CD14-positive monocyte (primary cell): ENCODE measurements around the gene ACSM3. TPM values are rescaled to one million over a fixed set of nuclear protein-coding genes. Genes with fewer than 3 reads are reported as not detected.

Source experiments
- DNase-seq, 3 donors: peaks; one replicate each; pipeline ENCODE4 v3.0.0-alpha.2; 2011 to 2022
- H2AFZ ChIP-seq: 2 replicates; pipeline ENCODE4 v1.6.0; 2012; ENCODE audit warnings: mild to moderate bottlenecking, low read depth, low read length, inconsistent platforms; ENCODE audit not compliant: insufficient read depth, poor library complexity, severe bottlenecking
- H3K27ac ChIP-seq, 2 donors: 1 replicate in 1 of 2; 2 replicates in 1 of 2; pipeline ENCODE4 v1.5.1; 2012 to 2013; ENCODE audit warnings: low read length in 2 of 2, control low read depth in 1 of 2, inconsistent platforms in 1 of 2, low read depth in 1 of 2, mild to moderate bottlenecking in 1 of 2
- H3K27me3 ChIP-seq, 2 donors: one replicate each; pipeline versions ENCODE4 v1.6.0 to v1.6.1; 2011 to 2013; ENCODE audit warnings: low read length in 2 of 2; ENCODE audit not compliant: control insufficient read depth in 2 of 2, insufficient read depth in 2 of 2
- H3K36me3 ChIP-seq, 2 donors: replicated peaks in 1 of 2; 1 replicate in 1 of 2; 2 replicates in 1 of 2; pipeline versions ENCODE4 v1.5.1 to v1.6.1; 2012 to 2013; ENCODE audit warnings: low read length in 2 of 2, control low read depth in 1 of 2, inconsistent platforms in 1 of 2, mild to moderate bottlenecking in 1 of 2; ENCODE audit not compliant: insufficient read depth in 2 of 2, control insufficient read depth in 1 of 2
- H3K4me1 ChIP-seq, 2 donors: 1 replicate in 1 of 2; 2 replicates in 1 of 2; pipeline versions ENCODE4 v1.5.1 to v1.6.1; 2012 to 2013; ENCODE audit warnings: low read length in 2 of 2, control low read depth in 1 of 2, inconsistent platforms in 1 of 2, mild to moderate bottlenecking in 1 of 2, moderate library complexity in 1 of 2; ENCODE audit not compliant: insufficient read depth in 2 of 2, control insufficient read depth in 1 of 2
- H3K4me2 ChIP-seq: replicated peaks from 2 replicates; pipeline ENCODE3; 2012; ENCODE audit warnings: low read length, moderate library complexity, mild to moderate bottlenecking; ENCODE audit not compliant: poor library complexity, severe bottlenecking; ENCODE audit errors: extremely low read depth
- H3K4me3 ChIP-seq, 3 experiments: fragments of 200-600 bp in 1 of 3; sonication (generic) in 1 of 3; replicated peaks in 1 of 3; 1 replicate in 2 of 3; 2 replicates in 1 of 3; pipeline ENCODE4 v1.5.1; 2011 to 2013; ENCODE audit warnings: low read length in 3 of 3, mild to moderate bottlenecking in 3 of 3, control low read depth in 2 of 3, low read depth in 2 of 3, inconsistent platforms in 1 of 3, moderate library complexity in 1 of 3
- H3K79me2 ChIP-seq: 2 replicates; pipeline ENCODE4 v1.6.0; 2012; ENCODE audit warnings: mild to moderate bottlenecking, control low read depth, inconsistent platforms, low read length, moderate library complexity; ENCODE audit not compliant: insufficient read depth
- H3K9ac ChIP-seq: 2 replicates; pipeline ENCODE4 v1.6.0; 2017; ENCODE audit warnings: low read length, mild to moderate bottlenecking; ENCODE audit not compliant: insufficient read depth, poor library complexity, severe bottlenecking
- H3K9me3 ChIP-seq, 2 donors: replicated peaks in 1 of 2; 1 replicate in 1 of 2; 2 replicates in 1 of 2; pipeline versions ENCODE4 v1.5.1 to v1.6.1; 2012 to 2013; ENCODE audit warnings: low read length in 2 of 2, control low read depth in 1 of 2; ENCODE audit not compliant: control insufficient read depth in 1 of 2, insufficient read depth in 1 of 2
- H4K20me1 ChIP-seq: 2 replicates; pipeline ENCODE4 v1.6.0; 2012; ENCODE audit warnings: mild to moderate bottlenecking, low read length, control low read depth, moderate library complexity; ENCODE audit not compliant: insufficient read depth
- H3K27ac Mint-ChIP-seq, 7 donors: one replicate each; pipeline ENCODE4 v1.8.0; 2020; ENCODE audit warnings: mild to moderate bottlenecking in 7 of 7, mixed read lengths in 7 of 7, moderate library complexity in 6 of 7, inconsistent platforms in 2 of 7
- H3K27me3 Mint-ChIP-seq, 3 donors: one replicate each; pipeline ENCODE4 v1.8.0; 2021 to 2022; ENCODE audit warnings: low read depth in 3 of 3, mild to moderate bottlenecking in 3 of 3, mixed read lengths in 3 of 3, moderate library complexity in 3 of 3, inconsistent platforms in 1 of 3
- H3K36me3 Mint-ChIP-seq, 2 donors: one replicate each; pipeline ENCODE4 v1.8.0; 2020; ENCODE audit warnings: mixed read lengths in 2 of 2, inconsistent platforms in 1 of 2, mild to moderate bottlenecking in 1 of 2
- H3K4me1 Mint-ChIP-seq: one replicate; pipeline ENCODE4 v1.8.0; 2020; ENCODE audit warnings: mild to moderate bottlenecking, mixed read lengths
- H3K4me3 Mint-ChIP-seq, 2 donors: one replicate each; pipeline ENCODE4 v1.8.0; 2020; ENCODE audit warnings: mild to moderate bottlenecking in 2 of 2, mixed read lengths in 2 of 2, moderate library complexity in 1 of 2
- H3K9me3 Mint-ChIP-seq, 7 donors: one replicate each; pipeline ENCODE4 v1.8.0; 2020 to 2022; ENCODE audit warnings: mixed read lengths in 7 of 7, mild to moderate bottlenecking in 6 of 7, moderate library complexity in 6 of 7, inconsistent platforms in 2 of 7
- WGBS: methylation state at CpG from one replicate; pipeline ENCODE4 v1.1.5; 2013; ENCODE audit warnings: missing lambda C conversion rate; ENCODE audit not compliant: insufficient coverage; 5-methylcytosine and 5-hydroxymethylcytosine counted together
- intact Hi-C, 2 donors: fragments of 100-400 bp; cut with micrococcal nuclease; formaldehyde crosslinking; loops; one replicate each; pipeline versions ENCODE4 v1.15.0 to v1.15.1; 2023
- polyA plus RNA-seq, 3 donors: library from polyadenylated mRNA; depleted of rRNA in 1 of 3; unstranded in 2 of 3; stranded (reverse) in 1 of 3; fragments of 300-500 nt in 2 of 3; fragments of >200 nt in 1 of 3; fragmentation: Illumina TruSeq in 2 of 3; gene quantifications; 1 replicate in 2 of 3; 2 replicates in 1 of 3; pipeline ENCODE4 v1.2.3, GENCODE V29; 2012 to 2021
- TF ChIP-seq, protein P1 (sequence below): fragments of 200-600 bp; IDR thresholded peaks from one replicate; pipeline ENCODE4 v1.8.0; 2022; ENCODE audit warnings: antibody characterized with exemption, mild to moderate bottlenecking

Gene ACSM3
- polyA plus RNA-seq, 3 donors, result 1.6 to 5.1 (median 1.9) TPM

DNA sequence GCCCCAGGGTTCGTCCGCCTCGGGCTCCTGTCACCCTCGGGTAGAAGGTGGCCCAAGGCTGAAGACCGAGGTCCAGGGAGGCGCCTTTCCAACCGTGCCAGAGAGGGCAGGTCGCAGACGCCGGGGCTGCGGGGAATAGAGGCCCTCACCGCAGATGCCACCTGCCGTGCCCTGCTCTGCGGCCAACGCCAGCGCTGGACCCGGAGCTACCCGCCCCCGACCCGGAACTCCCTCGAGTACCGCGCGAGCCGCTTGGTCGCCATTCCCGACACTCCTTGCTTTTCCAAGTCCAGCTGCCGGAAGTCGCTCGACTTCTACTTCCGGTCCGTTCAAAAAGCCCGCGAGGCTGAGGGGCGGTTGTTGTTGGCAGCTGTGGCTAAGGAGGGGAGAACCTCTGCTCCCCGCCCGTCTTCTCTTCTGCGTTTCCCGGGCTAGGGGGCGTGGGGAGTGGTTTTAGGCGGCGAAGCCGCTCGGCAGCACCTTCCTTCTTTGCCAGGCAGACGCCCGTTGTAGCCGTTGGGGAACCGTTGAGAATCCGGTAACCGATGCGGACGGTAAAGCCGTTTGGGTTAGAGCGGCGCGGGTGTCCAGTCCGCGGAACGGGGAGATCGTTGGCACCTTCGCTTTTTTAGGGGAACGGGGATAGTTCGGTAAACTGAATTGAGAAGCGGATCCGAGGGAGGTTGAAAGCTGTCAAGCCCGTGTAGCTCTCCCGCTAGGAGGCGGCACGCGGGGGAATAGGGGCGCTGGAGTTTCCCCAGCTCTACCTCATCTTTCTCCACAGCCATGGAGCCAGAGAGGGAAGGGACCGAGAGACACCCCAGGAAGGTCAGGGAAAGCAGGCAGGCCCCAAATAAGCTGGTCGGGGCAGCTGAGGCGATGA lies 42.6 kb downstream of the ACSM3 start, which contains the start of the genes ERI2 and REXO5:
ERI2 (minus strand) TSS at position 305 of the 883 bp plus-strand sequence; CDS start at position 263, 42 bp downstream.
REXO5 (plus strand) TSS at position 360 of the 883 bp plus-strand sequence; CDS start at position 787, 427 bp downstream.
- 0% methylated on average over 63 of the region's 74 CpGs for WGBS
- Mint-ChIP-seq H3K4me3 (peak within 1 kb of the TSS; percentile 99 to 100), H3K27me3 (no peaks in the 10 kb centered on the region), H3K9me3 (no peaks in the 10 kb centered on the region), H3K4me1 (peaks cover 25% of the 10 kb centered on the region), H3K36me3 (peaks cover 4 to 11% of the 10 kb centered on the region in 2 donors), H3K27ac (peak within 1 kb of the TSS; percentile 77 to 96 (median 93))
- DNase-seq, result peak; percentile 65 to 74 (median 69)
- H3K36me3 ChIP-seq, result peaks cover 9 to 10% of the 10 kb centered on the region in 2 donors
- no peaks in the 10 kb centered on the region for H3K9me3 ChIP-seq
- H3K9ac ChIP-seq, result peak within 1 kb of the TSS; percentile 71
- peaks cover 19 to 25% of the 10 kb centered on the region in 2 donors for H3K4me1 ChIP-seq
- H3K4me2 ChIP-seq, result peak within 1 kb of the TSS; percentile 98
- H3K79me2 ChIP-seq, result peaks cover 31% of the 10 kb centered on the region
- peak within 1 kb of the TSS; percentile 72 to 78 for H3K27ac ChIP-seq
- intact Hi-C loops, result no loop called here
- TF ChIP-seq, protein P1, sequence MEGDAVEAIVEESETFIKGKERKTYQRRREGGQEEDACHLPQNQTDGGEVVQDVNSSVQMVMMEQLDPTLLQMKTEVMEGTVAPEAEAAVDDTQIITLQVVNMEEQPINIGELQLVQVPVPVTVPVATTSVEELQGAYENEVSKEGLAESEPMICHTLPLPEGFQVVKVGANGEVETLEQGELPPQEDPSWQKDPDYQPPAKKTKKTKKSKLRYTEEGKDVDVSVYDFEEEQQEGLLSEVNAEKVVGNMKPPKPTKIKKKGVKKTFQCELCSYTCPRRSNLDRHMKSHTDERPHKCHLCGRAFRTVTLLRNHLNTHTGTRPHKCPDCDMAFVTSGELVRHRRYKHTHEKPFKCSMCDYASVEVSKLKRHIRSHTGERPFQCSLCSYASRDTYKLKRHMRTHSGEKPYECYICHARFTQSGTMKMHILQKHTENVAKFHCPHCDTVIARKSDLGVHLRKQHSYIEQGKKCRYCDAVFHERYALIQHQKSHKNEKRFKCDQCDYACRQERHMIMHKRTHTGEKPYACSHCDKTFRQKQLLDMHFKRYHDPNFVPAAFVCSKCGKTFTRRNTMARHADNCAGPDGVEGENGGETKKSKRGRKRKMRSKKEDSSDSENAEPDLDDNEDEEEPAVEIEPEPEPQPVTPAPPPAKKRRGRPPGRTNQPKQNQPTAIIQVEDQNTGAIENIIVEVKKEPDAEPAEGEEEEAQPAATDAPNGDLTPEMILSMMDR, result peak; percentile 30
- no peaks in the 10 kb centered on the region for H3K27me3 ChIP-seq
- no peaks in the 10 kb centered on the region for H4K20me1 ChIP-seq
- peak within 1 kb of the TSS; percentile 94 for H2AFZ ChIP-seq
- peak within 1 kb of the TSS; percentile 63 to 94 (median 65) for H3K4me3 ChIP-seq

DNA sequence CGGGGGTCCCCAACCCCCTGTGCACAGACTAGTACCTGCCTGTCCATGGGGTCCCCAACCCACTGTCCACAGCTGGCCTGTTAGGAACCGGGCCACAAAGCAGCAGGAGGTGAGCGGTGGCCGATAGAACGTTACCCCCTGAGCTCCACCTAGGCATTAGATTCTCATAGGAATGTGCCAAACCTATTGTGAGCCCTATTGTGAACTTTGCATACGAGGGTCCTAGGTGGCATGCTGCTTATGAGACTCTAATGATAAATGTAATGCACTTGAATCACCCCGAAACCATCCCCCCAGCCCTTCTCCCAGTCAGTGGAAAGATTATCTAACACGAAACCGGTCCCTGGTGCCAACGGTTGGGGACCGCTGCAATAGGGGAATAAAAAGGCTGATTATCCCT lies 44.0 kb downstream of the ACSM3 start:
- Histone ChIP-seq H3K36me3 (no peaks in the 10 kb centered on the region), H3K27ac (no peak overlapping the region), H3K27me3 (no peaks in the 10 kb centered on the region), H3K9ac (no peak overlapping the region), H3K4me2 (no peak overlapping the region), H2AFZ (no peak overlapping the region), H3K4me1 (peaks cover 19 to 25% of the 10 kb centered on the region in 2 donors), H3K9me3 (no peaks in the 10 kb centered on the region), H4K20me1 (no peaks in the 10 kb centered on the region), H3K4me3 (peak overlapping the region in 1 of 3 experiments; percentile 94), H3K79me2 (peaks cover 31% of the 10 kb centered on the region)
- intact Hi-C loops, result no loop called here
- DNase-seq, result no peak
- H3K4me3 Mint-ChIP-seq, result peak overlapping the region; percentile 99 to 100
- peak overlapping the region in 1 of 7 donors; percentile 96 for H3K27ac Mint-ChIP-seq
- peaks cover 4 to 7% of the 10 kb centered on the region in 2 donors for H3K36me3 Mint-ChIP-seq
- 100% methylated on average over 1 of the region's 11 CpGs for WGBS
- H3K9me3 Mint-ChIP-seq, result no peaks in the 10 kb centered on the region
- H3K27me3 Mint-ChIP-seq, result no peaks in the 10 kb centered on the region
- TF ChIP-seq, protein P1, result no peak
- peaks cover 26% of the 10 kb centered on the region for H3K4me1 Mint-ChIP-seq
